GM23338 (cell line): Measurements from ENCODE around the gene ZDHHC20. TPM values are rescaled to one million over a fixed set of nuclear protein-coding genes. Genes with fewer than 3 reads are reported as not detected.

Experiments
- ATAC-seq: fragments of 200-7000 bp; cut with Tn5 transposase; 3 replicates; pipeline ENCODE4 v1.9.1; 2020
- DNase-seq: peaks from one replicate; pipeline ENCODE4 v3.0.0-alpha.2; 2015; ENCODE audit warnings: low spot score
- H2AFZ ChIP-seq: fragments of 200-600 bp; sonication (generic); 2 replicates; pipeline ENCODE4 v1.8.0; 2016; ENCODE audit warnings: antibody characterized with exemption, mild to moderate bottlenecking, moderate library complexity
- H3F3A ChIP-seq: fragments of 200-600 bp; sonication (generic); replicated peaks from 2 replicates; pipeline ENCODE4 v1.8.0; 2017; ENCODE audit warnings: antibody characterized with exemption, mixed run types, low read depth
- H3K27ac ChIP-seq: fragments of 200-600 bp; sonication (generic); 2 replicates; pipeline ENCODE4 v1.6.1; 2016; ENCODE audit warnings: low read depth
- H3K27me3 ChIP-seq: fragments of 200-600 bp; sonication (generic); 2 replicates; pipeline ENCODE4 v1.8.0; 2016; ENCODE audit warnings: mild to moderate bottlenecking, mixed run types, moderate library complexity; ENCODE audit not compliant: insufficient read depth
- H3K36me3 ChIP-seq: fragments of 200-600 bp; sonication (generic); 2 replicates; pipeline ENCODE4 v1.8.0; 2016; ENCODE audit warnings: mild to moderate bottlenecking; ENCODE audit not compliant: insufficient read depth
- H3K4me1 ChIP-seq: fragments of 200-600 bp; sonication (generic); 2 replicates; pipeline ENCODE4 v1.8.0; 2016; ENCODE audit warnings: mild to moderate bottlenecking, moderate library complexity; ENCODE audit not compliant: insufficient read depth
- H3K4me2 ChIP-seq: fragments of 200-600 bp; sonication (generic); 2 replicates; pipeline ENCODE4 v1.7.1; 2017; ENCODE audit warnings: mixed run types
- H3K4me3 ChIP-seq: fragments of 200-600 bp; sonication (generic); 2 replicates; pipeline ENCODE4 v1.6.1; 2016; ENCODE audit warnings: mixed run types
- H3K79me2 ChIP-seq: fragments of 200-600 bp; sonication (generic); replicated peaks from 2 replicates; pipeline ENCODE4 v1.8.0; 2017; ENCODE audit warnings: mild to moderate bottlenecking; ENCODE audit not compliant: insufficient read depth
- H3K9me2 ChIP-seq: fragments of 200-600 bp; sonication (generic); 2 replicates; pipeline ENCODE4 v1.8.0; 2017; ENCODE audit not compliant: insufficient read depth
- H4K20me1 ChIP-seq: fragments of 200-600 bp; sonication (generic); replicated peaks from 2 replicates; pipeline ENCODE4 v1.8.0; 2017; ENCODE audit warnings: mild to moderate bottlenecking; ENCODE audit not compliant: insufficient read depth
- H3K27ac Mint-ChIP-seq: 2 replicates; pipeline ENCODE4 v1.8.0; 2020; ENCODE audit warnings: inconsistent platforms, mild to moderate bottlenecking, moderate library complexity, mixed read lengths
- H3K27me3 Mint-ChIP-seq: 3 replicates; pipeline ENCODE4 v1.8.0; 2022; ENCODE audit warnings: low read depth, mild to moderate bottlenecking, moderate library complexity, mixed read lengths, inconsistent platforms; ENCODE audit not compliant: insufficient read depth, poor library complexity
- H3K36me3 Mint-ChIP-seq: 3 replicates; pipeline ENCODE4 v1.8.0; 2021; ENCODE audit warnings: low read depth, mild to moderate bottlenecking, inconsistent platforms, moderate library complexity, mixed read lengths
- H3K4me1 Mint-ChIP-seq: 3 replicates; pipeline ENCODE4 v1.8.0; 2020; ENCODE audit warnings: mild to moderate bottlenecking, inconsistent platforms, mixed read lengths
- H3K4me3 Mint-ChIP-seq: 3 replicates; pipeline ENCODE4 v1.8.0; 2021; ENCODE audit warnings: moderate library complexity, mild to moderate bottlenecking, inconsistent platforms, mixed read lengths
- H3K9me3 Mint-ChIP-seq: 3 replicates; pipeline ENCODE4 v1.8.0; 2020; ENCODE audit warnings: moderate library complexity, mild to moderate bottlenecking, inconsistent platforms, mixed read lengths
- CTCF ChIP-seq, 2 experiments: fragments of 200-600 bp in 1 of 2; sonication (generic) in 1 of 2; conservative IDR thresholded peaks; 2 replicates each; pipeline versions ENCODE4 v1.5.1 to v1.6.1; 2016 to 2017; ENCODE audit warnings: antibody characterized with exemption in 2 of 2, low read depth in 2 of 2, mild to moderate bottlenecking in 2 of 2, moderate library complexity in 1 of 2
- JUNB ChIP-seq: IDR thresholded peaks from one replicate; pipeline ENCODE4 v1.6.1; 2016; ENCODE audit warnings: antibody characterized with exemption; ENCODE audit not compliant: unreplicated experiment
- ZNF114 ChIP-seq: fragments of 250-450 bp; sonication (Bioruptor Pico); IDR thresholded peaks from 2 replicates; pipeline ENCODE4 v1.5.0; 2020; ENCODE audit warnings: mild to moderate bottlenecking, moderate library complexity
- ZNF462 ChIP-seq: fragments of 250-450 bp; sonication (Bioruptor Pico); IDR thresholded peaks from 2 replicates; pipeline ENCODE4 v1.5.0; 2020; ENCODE audit warnings: mild to moderate bottlenecking, moderate library complexity
- polyA plus RNA-seq: library from polyadenylated mRNA; unstranded; fragments of >200 nt; fragmentation: Nextera tagmentation; extraction: Ambion mirVana; gene quantifications from 2 replicates; pipeline ENCODE4 v1.2.1, GENCODE V29; 2016
- total RNA-seq: library from RNA; depleted of rRNA; stranded (reverse); fragments of >200 nt; shearing (Covaris generic); gene quantifications from 2 replicates; pipeline ENCODE4 v1.2.3, GENCODE V29; 2014

The ZDHHC20 gene
- total and polyA plus RNA-seq, 2 experiments from 2014 or later, result 37.7 to 119 TPM

GRCh38 chr13:21435687-21436151 is 23.4 kb downstream of the ZDHHC20 start:
- Histone ChIP-seq H3K27me3 (no peaks in the 10 kb centered on the region), H3K4me1 (no peaks in the 10 kb centered on the region), H2AFZ (no peak overlapping the region), H3K27ac (no peak overlapping the region), H4K20me1 (peaks cover 20% of the 10 kb centered on the region), H3K36me3 (0 out of 2 replicates have a peak, but pooled peaks cover 4% of the 10 kb centered on the region), H3K4me3 (no peak overlapping the region), H3F3A (no peaks in the 10 kb centered on the region), H3K79me2 (peaks cover 100% of the 10 kb centered on the region), H3K9me2 (no peaks in the 10 kb centered on the region), H3K4me2 (no peak overlapping the region)
- peaks cover 35% of the 10 kb centered on the region for H3K36me3 Mint-ChIP-seq
- H3K4me1 Mint-ChIP-seq, result peaks cover 8% of the 10 kb centered on the region; the same call in 2 of the 3 replicates
- H3K9me3 Mint-ChIP-seq, result peaks cover 23% of the 10 kb centered on the region
- H3K27ac Mint-ChIP-seq, result no peak overlapping the region
- TF ChIP-seq ZNF114 (CRISPR knock-in tag) (no peak), ZNF462 (CRISPR knock-in tag) (no peak)
- no peak for DNase-seq
- no peak for ATAC-seq
- no peak overlapping the region for H3K4me3 Mint-ChIP-seq
- H3K27me3 Mint-ChIP-seq, result peaks cover 2% of the 10 kb centered on the region

GRCh38 chr13:21435231-21435630 is 23.9 kb downstream of the ZDHHC20 start:
- Histone ChIP-seq H3K9me2 (no peaks in the 10 kb centered on the region), H3K27me3 (no peaks in the 10 kb centered on the region), H4K20me1 (peaks cover 19% of the 10 kb centered on the region), H3K4me1 (no peaks in the 10 kb centered on the region), H2AFZ (no peak overlapping the region), H3K27ac (no peak overlapping the region), H3F3A (no peaks in the 10 kb centered on the region), H3K4me2 (no peak overlapping the region), H3K36me3 (0 out of 2 replicates have a peak, but pooled peaks cover 4% of the 10 kb centered on the region), H3K4me3 (no peak overlapping the region), H3K79me2 (peaks cover 100% of the 10 kb centered on the region)
- Mint-ChIP-seq H3K36me3 (peaks cover 40% of the 10 kb centered on the region), H3K27ac (no peak overlapping the region; the same call in 1 of the 2 replicates), H3K27me3 (peaks cover 2% of the 10 kb centered on the region), H3K4me1 (peaks cover 8% of the 10 kb centered on the region; the same call in 2 of the 3 replicates), H3K9me3 (peaks cover 25% of the 10 kb centered on the region), H3K4me3 (no peak overlapping the region)
- ATAC-seq (no peak), DNase-seq (no peak)
- no peak for TF ChIP-seq ZNF114 (CRISPR knock-in tag)
- no peak for TF ChIP-seq JUNB
- no peak for TF ChIP-seq CTCF (conservative IDR thresholded peaks at IDR 0.05; ENCODE audit: low read depth in 2 of 2)
